Activated naive CD8-positive, alpha-beta T cell treated with anti-CD3 and anti-CD28 coated beads, Interleukin-2, amount 50 U/mL, for 24 hours (primary cell): ENCODE data around the gene NIPBL.

ENCODE experiments used
- ATAC-seq: fragments of 150-1000 bp; cut with Tn5 transposase; one replicate; pipeline ENCODE4 v1.10.0; 2021
- DNase-seq: peaks from one replicate; pipeline ENCODE4 v3.0.0; 2021
- H3K27ac Mint-ChIP-seq: one replicate; pipeline ENCODE4 v1.8.0; 2021; ENCODE audit warnings: mild to moderate bottlenecking, mixed read lengths
- H3K27me3 Mint-ChIP-seq: one replicate; pipeline ENCODE4 v1.8.0; 2021; ENCODE audit warnings: mixed read lengths
- H3K36me3 Mint-ChIP-seq: one replicate; pipeline ENCODE4 v1.8.0; 2021; ENCODE audit warnings: low read depth, mixed read lengths
- H3K4me1 Mint-ChIP-seq: one replicate; pipeline ENCODE4 v1.8.0; 2021; ENCODE audit warnings: mixed read lengths
- H3K4me3 Mint-ChIP-seq: one replicate; pipeline ENCODE4 v1.8.0; 2021; ENCODE audit warnings: mild to moderate bottlenecking, moderate library complexity, mixed read lengths
- H3K9me3 Mint-ChIP-seq: one replicate; pipeline ENCODE4 v1.8.0; 2021; ENCODE audit warnings: mixed read lengths

Gene NIPBL

DNA sequence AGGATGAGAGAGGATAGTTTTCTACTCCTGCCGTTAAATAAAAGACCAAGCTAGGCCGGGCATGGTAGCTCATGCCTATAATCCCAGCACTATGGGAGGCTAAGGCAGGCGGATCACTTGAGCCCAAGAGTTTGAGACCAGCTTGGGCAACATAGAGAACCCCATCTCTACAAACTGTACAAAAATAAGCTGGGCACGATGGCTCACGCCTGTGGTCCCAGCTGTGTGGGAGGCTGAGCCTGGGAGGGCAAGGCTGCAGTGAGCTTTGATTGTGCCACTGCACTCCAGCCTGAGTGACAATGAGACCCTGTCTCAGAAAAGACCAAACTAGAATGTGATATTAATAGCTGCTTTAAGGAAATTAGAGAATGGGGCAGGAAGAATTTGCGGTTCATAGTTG, 158.4 kb downstream of the NIPBL start:
- Mint-ChIP-seq H3K4me3 (no peak overlapping the region), H3K27ac (no peak overlapping the region), H3K4me1 (peaks cover 1% of the 10 kb centered on the region), H3K9me3 (no peaks in the 10 kb centered on the region), H3K27me3 (no peaks in the 10 kb centered on the region), H3K36me3 (peaks cover 5% of the 10 kb centered on the region)
- DNase-seq = no peak
- ATAC-seq = no peak

DNA sequence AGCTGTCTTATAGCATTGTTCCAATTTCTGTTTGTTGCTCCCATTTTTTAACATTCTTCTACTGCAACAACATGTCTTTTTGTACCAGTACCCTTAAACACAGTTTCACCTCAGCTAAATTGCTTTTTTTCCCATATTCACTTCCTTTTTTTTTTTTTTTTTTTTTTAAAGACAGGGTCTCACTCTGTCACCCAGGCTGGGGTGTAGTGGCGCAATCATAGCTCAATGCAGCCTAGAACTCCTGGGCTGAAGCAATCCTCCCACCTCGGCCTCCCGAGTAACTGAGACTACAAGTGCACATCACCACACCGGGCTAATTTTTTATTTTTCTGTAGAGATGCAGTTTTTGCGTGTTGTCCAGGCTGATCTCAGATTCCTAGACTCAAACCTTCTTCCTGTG, 161.3 kb downstream of the NIPBL start:
- H3K27me3 Mint-ChIP-seq = no peaks in the 10 kb centered on the region
- DNase-seq (no peak), ATAC-seq (no peak)
- H3K36me3 Mint-ChIP-seq = peaks cover 1% of the 10 kb centered on the region
- no peak overlapping the region for H3K27ac Mint-ChIP-seq
- peaks cover 1% of the 10 kb centered on the region for H3K4me1 Mint-ChIP-seq
- no peaks in the 10 kb centered on the region for H3K9me3 Mint-ChIP-seq
- H3K4me3 Mint-ChIP-seq = no peak overlapping the region

DNA sequence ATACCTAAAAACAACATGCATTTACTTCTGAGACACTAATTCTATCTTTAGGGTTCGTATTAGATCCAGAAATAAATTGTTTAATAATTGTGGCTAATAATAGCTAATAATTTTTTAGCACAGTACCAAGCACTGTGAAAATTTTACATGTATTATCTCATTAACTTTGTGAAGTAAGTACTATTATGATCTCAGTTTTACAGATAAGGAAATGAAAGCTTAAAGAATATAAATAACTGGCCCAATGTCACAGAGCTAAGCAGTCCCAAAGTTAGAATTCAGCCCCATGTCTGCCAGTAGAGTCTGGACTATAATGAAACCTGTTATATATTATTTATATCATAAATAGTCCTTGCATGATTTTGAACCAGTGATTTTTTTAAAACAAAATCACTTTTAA, 163.3 kb downstream of the NIPBL start:
- Mint-ChIP-seq H3K27ac (no peak overlapping the region), H3K36me3 (peaks cover 4% of the 10 kb centered on the region), H3K4me3 (no peak overlapping the region), H3K9me3 (no peaks in the 10 kb centered on the region), H3K4me1 (peaks cover 1% of the 10 kb centered on the region), H3K27me3 (no peaks in the 10 kb centered on the region)
- DNase-seq (no peak), ATAC-seq (no peak)

DNA sequence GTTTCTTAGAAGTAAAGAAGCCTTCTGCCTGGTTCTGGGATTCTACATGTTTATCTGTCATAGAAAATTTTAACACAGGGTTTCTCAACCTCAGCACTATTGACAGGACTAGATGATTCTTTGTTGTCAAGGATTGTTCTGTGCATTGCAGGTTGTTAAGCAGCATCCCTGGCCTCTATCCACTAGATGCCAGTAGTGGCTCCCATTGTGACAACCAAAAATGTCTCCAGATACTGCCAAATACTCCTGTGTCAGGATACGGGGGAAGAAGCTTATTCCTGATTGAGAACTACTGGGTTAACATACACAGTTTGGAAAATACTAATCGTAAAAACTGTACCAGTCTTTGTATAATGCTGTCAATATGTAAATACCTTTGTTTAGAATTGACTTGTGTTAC, 167.1 kb downstream of the NIPBL start:
- Mint-ChIP-seq H3K4me1 (no peaks in the 10 kb centered on the region), H3K27me3 (no peaks in the 10 kb centered on the region), H3K9me3 (no peaks in the 10 kb centered on the region), H3K4me3 (no peak overlapping the region), H3K27ac (no peak overlapping the region), H3K36me3 (peaks cover 9% of the 10 kb centered on the region)
- DNase-seq (no peak), ATAC-seq (no peak)

DNA sequence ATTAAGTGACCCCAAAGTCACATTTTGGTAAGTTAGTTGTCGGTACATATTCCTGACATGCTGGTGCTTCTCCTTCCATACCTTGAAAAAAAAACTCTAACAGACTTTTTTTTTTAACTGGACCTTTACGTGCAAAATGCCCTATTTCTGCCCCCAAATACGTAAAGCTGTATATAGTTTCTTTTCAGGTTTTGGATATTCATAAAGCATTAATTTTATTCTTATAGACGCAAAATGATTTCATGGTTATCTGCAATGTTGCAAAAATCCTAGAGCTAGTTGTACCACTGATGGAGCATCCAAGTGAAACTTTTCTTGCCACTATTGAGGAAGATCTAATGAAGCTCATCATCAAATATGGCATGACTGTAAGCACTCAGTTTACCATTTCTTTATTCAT, 167.6 kb downstream of the NIPBL start:
- H3K4me1 Mint-ChIP-seq = no peaks in the 10 kb centered on the region
- no peak overlapping the region for H3K27ac Mint-ChIP-seq
- ATAC-seq (no peak), DNase-seq (no peak)
- H3K36me3 Mint-ChIP-seq = peaks cover 13% of the 10 kb centered on the region
- H3K27me3 Mint-ChIP-seq = no peaks in the 10 kb centered on the region
- no peak overlapping the region for H3K4me3 Mint-ChIP-seq
- no peaks in the 10 kb centered on the region for H3K9me3 Mint-ChIP-seq

DNA sequence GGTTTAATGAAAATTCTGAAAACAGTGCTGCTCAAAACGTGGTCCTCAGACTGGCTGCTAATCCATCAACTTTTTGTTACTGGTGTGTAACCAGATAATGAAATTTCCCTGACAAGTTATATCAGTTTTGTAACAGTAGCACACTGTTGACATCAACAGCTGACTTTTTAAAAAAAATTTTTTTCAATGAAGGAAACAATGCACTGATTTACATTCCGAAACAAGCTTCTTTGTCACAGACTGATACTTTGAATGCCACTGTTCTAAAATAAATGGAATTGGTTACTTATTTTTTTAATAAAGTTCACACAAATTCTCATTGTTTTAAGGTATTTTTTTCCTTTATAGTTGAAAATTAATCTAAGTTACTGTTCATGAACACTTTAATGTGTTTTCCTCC, 169.1 kb downstream of the NIPBL start:
- Mint-ChIP-seq H3K9me3 (no peaks in the 10 kb centered on the region), H3K27ac (no peak overlapping the region), H3K4me3 (no peak overlapping the region), H3K36me3 (peaks cover 15% of the 10 kb centered on the region), H3K27me3 (no peaks in the 10 kb centered on the region), H3K4me1 (no peaks in the 10 kb centered on the region)
- ATAC-seq = no peak
- DNase-seq = no peak

DNA sequence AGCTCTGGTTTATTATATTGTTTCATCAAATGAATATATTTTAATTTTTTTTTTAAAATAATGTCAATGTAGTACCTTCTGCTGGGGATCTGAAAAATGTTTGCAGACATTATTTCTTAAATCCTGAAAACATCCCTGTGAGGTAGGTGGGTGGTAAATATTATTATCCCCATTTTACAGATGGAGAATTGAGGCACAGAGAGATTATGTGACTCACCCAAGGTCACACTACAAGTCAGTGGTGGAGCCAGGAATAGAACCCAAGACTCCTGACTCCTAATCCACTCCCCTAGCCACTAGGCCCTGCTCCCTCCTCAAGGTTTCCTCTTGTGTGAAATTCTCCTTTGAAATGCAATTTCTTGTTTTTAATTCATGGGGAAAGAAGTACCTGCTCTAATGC, 171.4 kb downstream of the NIPBL start:
- no peak overlapping the region for H3K27ac Mint-ChIP-seq
- H3K9me3 Mint-ChIP-seq = no peaks in the 10 kb centered on the region
- no peaks in the 10 kb centered on the region for H3K27me3 Mint-ChIP-seq
- no peak overlapping the region for H3K4me3 Mint-ChIP-seq
- no peaks in the 10 kb centered on the region for H3K4me1 Mint-ChIP-seq
- DNase-seq = no peak
- ATAC-seq = no peak
- H3K36me3 Mint-ChIP-seq = peaks cover 19% of the 10 kb centered on the region

DNA sequence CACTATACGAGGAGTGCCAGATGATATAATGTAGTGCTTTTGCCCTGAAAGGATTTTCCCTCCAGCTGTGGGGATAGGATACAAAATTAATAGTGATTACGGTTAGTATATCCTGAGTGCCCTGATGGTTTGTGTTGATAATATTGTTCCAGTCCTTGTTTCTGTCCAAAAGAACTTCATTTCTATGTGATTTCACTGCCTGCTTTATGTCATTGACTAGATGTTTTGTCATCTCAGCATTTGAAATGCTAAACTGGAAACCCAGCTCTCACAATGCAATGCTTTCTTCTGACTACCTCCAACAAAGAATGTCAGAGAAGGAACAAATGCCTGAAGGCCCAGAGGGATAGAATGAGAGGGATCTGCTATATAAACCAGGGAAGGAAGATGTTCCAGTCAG, 177.8 kb downstream of the NIPBL start:
- H3K36me3 Mint-ChIP-seq = peaks cover 24% of the 10 kb centered on the region
- H3K4me3 Mint-ChIP-seq = no peak overlapping the region
- no peak for DNase-seq
- H3K27ac Mint-ChIP-seq = peak overlapping the region; percentile 20
- H3K9me3 Mint-ChIP-seq = no peaks in the 10 kb centered on the region
- ATAC-seq = no peak
- H3K27me3 Mint-ChIP-seq = no peaks in the 10 kb centered on the region
- no peaks in the 10 kb centered on the region for H3K4me1 Mint-ChIP-seq

DNA sequence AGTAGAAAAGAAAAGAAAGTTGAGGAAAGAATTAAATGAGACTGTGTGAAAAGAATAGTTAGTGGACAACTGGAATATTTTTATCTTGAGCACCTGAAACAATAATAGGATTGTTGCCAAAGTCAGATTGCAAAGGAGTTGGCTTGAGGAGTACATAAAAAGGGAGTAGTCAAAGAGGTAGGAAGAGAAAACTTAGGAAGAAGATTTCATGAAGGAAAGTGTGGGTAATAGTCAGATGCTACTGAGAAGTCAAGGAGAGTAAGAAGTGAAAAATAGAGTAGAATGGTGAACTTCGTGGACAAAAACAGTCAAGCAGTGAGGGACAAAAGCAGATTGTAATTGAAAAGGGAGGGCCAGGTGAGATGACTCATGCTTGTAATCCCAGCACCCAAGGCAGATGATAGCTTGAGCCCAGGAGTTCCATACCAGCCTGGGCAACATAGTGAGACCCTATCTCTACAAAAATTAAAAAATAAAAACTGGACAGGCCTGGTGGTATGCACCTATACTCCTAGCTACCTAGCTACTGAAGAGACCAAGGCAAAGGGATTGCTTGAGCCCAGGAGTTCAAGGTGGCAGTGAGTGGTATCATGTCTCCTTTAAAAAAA, 178.9 kb downstream of the NIPBL start:
- H3K4me3 Mint-ChIP-seq = no peak overlapping the region
- no peak overlapping the region for H3K27ac Mint-ChIP-seq
- H3K9me3 Mint-ChIP-seq = no peaks in the 10 kb centered on the region
- ATAC-seq (no peak), DNase-seq (no peak)
- no peaks in the 10 kb centered on the region for H3K27me3 Mint-ChIP-seq
- no peaks in the 10 kb centered on the region for H3K4me1 Mint-ChIP-seq
- peaks cover 27% of the 10 kb centered on the region for H3K36me3 Mint-ChIP-seq

DNA sequence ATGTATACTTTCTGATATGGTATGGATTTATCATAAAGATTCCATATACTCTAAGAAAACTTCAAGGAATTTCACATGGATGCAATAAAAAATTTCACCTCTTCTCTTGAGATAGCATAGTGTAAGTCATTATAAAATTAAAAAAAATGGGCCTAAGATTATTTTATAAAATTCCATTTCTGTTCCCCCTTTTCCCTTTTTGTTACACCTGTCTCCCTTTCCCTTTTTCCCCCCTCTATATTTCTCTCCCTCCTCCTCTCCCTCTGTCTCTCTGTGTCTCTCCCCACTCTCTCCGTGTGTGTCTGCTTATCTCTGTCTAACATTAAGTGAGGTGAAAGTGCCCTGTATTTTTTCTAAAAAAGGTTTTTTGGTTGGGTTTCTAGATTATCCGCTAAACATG, 180.2 kb downstream of the NIPBL start:
- no peak for ATAC-seq
- no peak overlapping the region for H3K27ac Mint-ChIP-seq
- H3K4me1 Mint-ChIP-seq = no peaks in the 10 kb centered on the region
- H3K36me3 Mint-ChIP-seq = peaks cover 28% of the 10 kb centered on the region
- H3K27me3 Mint-ChIP-seq = no peaks in the 10 kb centered on the region
- H3K9me3 Mint-ChIP-seq = no peaks in the 10 kb centered on the region
- no peak for DNase-seq
- H3K4me3 Mint-ChIP-seq = no peak overlapping the region

DNA sequence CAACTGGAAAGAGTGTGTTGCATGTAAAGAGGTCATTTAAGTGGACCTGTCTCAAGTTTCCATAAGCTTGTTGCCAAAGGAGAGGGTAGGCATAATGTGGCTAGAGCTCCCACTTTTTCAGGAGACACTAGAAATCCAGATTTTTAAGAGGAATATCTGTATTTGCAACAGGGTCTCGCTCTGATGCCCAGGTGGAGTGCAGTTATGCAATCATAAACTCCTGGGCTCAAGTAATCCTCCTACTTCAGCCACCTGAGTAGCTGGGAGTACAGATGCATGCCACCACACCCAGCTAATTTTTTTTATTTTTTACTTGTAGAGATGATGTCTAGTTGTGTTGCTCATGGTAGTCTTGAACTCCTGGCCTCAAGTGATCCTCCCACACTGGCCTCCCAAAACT, 183.5 kb downstream of the NIPBL start:
- Mint-ChIP-seq H3K36me3 (peaks cover 27% of the 10 kb centered on the region), H3K27me3 (no peaks in the 10 kb centered on the region), H3K9me3 (no peaks in the 10 kb centered on the region), H3K27ac (peak overlapping the region; percentile 19), H3K4me3 (no peak overlapping the region), H3K4me1 (no peaks in the 10 kb centered on the region)
- DNase-seq = no peak
- ATAC-seq = no peak

DNA sequence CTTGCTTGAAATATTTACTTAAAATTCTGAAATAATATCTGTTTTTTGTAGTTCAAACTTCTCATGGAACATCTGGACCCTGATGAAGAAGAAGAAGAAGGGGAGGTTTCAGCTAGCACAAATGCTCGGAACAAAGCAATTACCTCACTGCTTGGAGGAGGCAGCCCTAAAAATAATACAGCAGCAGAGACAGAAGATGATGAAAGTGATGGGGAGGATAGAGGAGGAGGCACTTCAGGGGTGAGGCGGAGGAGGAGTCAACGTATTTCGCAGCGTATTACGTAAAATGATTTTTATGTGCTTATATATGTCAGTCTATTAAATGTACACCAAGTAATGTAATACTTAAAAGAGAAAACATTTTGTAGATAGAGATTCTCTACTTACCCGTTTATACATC, 187.2 kb downstream of the NIPBL start:
- H3K9me3 Mint-ChIP-seq = no peaks in the 10 kb centered on the region
- H3K4me1 Mint-ChIP-seq = no peaks in the 10 kb centered on the region
- H3K27ac Mint-ChIP-seq = no peak overlapping the region
- no peak overlapping the region for H3K4me3 Mint-ChIP-seq
- DNase-seq (no peak), ATAC-seq (no peak)
- no peaks in the 10 kb centered on the region for H3K27me3 Mint-ChIP-seq
- H3K36me3 Mint-ChIP-seq = peaks cover 19% of the 10 kb centered on the region

DNA sequence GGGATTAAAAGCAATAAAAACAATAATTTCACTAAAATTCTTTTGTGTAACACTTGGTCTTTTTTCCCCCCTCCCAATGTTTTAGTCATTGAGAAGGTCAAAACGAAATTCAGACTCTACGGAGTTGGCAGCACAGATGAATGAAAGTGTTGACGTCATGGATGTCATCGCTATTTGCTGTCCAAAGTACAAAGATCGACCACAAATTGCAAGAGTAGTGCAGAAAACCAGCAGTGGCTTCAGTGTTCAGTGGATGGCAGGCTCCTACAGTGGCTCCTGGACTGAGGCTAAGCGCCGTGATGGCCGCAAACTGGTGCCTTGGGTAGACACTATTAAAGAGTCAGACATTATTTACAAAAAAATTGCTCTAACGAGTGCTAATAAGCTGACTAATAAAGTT, 187.9 kb downstream of the NIPBL start:
- peaks cover 17% of the 10 kb centered on the region for H3K36me3 Mint-ChIP-seq
- no peak overlapping the region for H3K4me3 Mint-ChIP-seq
- ATAC-seq (no peak), DNase-seq (no peak)
- H3K27ac Mint-ChIP-seq = no peak overlapping the region
- no peaks in the 10 kb centered on the region for H3K4me1 Mint-ChIP-seq
- no peaks in the 10 kb centered on the region for H3K27me3 Mint-ChIP-seq
- no peaks in the 10 kb centered on the region for H3K9me3 Mint-ChIP-seq

DNA sequence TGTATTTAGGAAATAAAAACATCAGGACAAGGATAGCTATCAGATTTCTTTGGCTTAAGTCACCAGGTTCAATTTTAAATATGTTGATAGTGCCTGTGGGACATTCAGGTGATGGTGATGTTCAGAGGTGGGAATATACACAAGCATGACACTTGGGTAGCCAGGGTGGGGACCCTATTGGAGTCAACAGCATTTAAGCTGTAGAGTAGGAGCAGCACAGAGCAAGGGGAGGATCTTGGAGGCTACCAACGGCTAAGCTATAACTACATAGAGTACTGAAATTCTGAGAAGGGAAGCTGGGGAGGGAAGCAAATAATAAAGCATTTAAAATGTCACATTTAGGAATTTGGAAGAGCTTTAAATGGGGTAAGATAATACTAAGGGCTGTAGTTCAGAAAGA, 194.9 kb downstream of the NIPBL start:
- Mint-ChIP-seq H3K4me1 (no peaks in the 10 kb centered on the region), H3K4me3 (no peak overlapping the region), H3K27me3 (no peaks in the 10 kb centered on the region), H3K9me3 (no peaks in the 10 kb centered on the region), H3K36me3 (no peaks in the 10 kb centered on the region), H3K27ac (no peak overlapping the region)
- ATAC-seq = no peak
- DNase-seq = no peak

DNA sequence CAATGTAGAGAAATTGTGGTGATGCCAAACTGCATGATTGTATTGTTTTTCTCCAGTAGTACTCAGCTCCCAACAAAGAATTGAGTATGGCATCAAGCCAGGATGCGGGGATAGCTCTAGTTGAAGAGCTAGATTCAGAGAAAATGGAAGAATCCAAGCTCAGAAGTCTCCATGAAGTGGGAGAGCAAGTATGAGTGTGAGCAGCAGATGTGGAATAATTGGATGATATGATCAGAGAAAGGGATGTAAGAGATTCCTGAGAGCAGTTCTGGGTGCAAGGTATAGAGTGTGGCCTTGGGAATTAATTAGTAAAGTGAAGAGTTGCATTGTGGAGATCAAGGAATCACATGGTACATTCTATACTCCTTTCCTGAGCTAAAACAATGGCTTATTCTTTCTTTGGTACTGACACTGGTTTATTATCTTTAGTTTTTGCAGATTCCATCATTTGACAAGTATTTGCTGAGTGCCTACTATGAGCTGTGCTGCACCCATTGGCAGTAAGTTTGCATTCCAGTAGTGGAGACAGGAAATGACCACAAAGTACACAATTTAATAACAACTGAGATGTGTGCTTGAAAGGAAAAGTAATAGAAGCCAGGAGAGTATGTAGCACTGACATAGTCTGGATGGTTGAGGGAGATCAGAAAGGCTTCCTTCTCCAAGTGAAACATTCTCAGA, 195.5 kb downstream of the NIPBL start:
- Mint-ChIP-seq H3K4me1 (no peaks in the 10 kb centered on the region), H3K27ac (no peak overlapping the region), H3K9me3 (no peaks in the 10 kb centered on the region), H3K36me3 (no peaks in the 10 kb centered on the region), H3K27me3 (no peaks in the 10 kb centered on the region), H3K4me3 (no peak overlapping the region)
- DNase-seq (no peak), ATAC-seq (no peak)
